Inferior parietal cortex (tissue), 1 donor: ENCODE measurements around the gene PTPN20.
"Not testable (repeated sequence)": the region's sequence is repeated elsewhere in the genome, so short reads cannot be mapped to it uniquely, and the experiment has no call there.

Source experiments
- DNase-seq: peaks from one replicate; pipeline ENCODE4 v3.0.0-alpha.2; 2016; ENCODE audit errors: extremely low spot score

PTPN20 gene

DNA sequence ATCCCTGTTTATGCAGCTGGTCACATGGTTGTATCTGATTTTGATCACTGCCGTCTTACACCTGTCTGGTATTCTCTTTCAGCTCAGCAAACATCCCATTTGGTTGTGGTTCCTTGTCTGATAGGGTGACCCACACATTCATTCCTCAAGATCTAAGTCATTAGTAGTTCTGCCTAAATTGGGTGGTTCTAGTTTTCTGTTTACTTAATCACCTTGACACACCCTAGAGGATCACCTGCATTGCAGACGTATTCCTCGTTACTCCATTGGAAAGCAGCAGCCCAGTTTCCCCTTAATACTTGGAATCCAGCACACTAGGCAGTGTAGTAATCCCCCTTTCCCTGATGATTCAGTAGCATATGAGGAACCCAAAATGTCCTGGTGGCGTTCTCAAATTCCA is 41.3 kb downstream of the PTPN20 start:
- DNase-seq, result not testable (repeated sequence)

DNA sequence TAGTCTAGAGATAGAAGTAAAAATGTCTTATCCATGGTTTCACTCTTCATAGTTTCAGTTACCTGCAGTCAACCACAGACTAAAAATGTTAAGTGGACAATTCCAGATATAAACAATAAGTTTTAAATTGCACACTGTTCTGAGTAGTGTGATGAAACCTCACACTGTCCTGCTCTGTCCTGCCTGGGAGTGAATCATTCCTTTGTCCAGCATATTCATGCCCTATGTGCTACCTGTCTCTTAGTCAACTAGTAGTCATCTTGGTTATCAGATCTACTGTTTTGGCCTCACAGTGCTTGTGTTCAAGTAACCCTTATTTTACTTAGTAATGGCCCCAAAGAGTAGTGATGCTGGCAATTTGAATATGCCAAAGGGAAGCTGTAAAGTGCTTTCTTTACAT is 49.5 kb downstream of the PTPN20 start:
- not testable (repeated sequence) for DNase-seq

DNA sequence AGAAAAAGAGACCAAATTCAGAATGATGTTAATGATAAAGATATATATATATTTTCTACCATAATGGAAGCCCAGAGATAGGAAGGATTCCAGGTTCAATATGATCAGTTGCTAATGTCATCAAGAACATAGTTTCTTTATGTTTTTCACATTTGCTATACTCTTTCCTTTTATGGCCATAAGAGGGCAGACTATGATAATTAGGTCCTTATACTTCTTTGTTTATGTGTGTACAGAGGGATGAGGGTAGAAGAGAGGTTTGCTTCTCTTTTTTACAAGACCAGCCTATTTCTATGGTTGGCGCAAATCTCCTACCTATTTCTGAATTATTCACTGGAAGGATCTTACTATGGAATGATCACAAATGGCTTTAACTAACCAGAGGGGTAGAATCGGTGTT is 52.1 kb downstream of the PTPN20 start:
- DNase-seq, result not testable (repeated sequence)

DNA sequence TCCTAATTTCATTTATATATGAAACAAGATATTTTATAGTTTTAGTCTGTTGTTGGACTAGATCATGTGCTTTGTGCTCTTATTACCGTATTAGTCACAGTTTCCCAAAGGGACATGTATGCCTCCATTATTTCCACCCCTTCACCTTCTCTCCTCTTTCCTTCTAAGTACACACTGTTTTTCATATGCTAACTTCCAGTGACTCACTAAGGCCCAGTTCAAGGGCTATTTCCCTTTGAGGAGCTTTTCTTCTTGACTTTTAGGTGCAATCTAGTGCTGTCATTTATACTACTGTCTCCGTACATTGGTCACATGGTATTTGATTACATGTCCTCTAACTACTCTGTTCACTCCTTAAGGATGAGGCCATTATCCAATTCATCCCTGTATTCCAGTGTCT is 55.8 kb downstream of the PTPN20 start:
- not testable (repeated sequence) for DNase-seq

DNA sequence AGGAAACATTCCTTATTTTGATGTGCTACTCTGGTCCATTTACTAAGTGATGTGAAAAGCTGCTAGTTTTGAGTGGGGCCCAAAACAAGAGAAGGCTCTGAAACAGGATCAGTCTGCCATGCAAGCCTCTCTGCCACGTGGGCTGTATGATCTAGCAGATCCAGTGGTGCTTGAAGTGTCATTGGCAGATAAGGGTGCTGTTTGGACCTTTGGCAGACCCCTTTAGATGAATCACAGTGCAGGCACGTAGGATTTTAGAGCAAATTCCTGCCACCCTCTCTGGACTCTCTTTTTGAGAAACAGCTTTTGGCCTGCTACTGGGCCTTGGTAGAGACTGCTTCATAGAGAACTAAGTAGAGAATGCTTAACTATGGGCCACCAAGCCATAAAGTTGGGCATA is 69.0 kb downstream of the PTPN20 start:
- DNase-seq, result not testable (repeated sequence)

DNA sequence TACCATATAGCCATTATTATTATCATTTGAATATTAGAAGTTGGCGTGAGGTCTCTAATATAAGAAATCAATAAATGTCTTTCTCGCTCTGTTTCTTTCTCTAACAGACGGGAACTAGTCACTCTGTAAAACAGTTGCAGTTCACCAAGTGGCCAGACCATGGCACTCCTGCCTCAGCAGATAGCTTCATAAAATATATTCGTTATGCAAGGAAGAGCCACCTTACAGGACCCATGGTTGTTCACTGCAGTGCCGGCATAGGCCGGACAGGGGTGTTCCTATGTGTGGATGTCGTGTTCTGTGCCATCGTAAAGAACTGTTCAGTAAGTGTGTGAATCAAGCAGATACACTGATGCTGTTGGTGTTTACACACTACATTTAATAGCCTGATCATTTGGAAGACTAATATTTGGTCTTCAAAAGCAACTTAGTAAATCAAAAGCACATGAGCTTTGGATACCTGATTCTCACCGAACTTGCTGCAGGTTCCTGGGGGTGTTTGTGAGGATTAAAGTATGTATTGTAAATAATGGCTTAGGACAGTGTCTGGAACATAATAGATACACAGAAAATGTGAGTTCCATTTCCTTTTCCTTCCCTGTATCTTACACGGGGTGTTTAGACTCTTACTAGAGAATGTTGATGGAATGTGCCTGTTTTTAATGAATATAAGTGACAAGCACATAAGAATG is 76.2 kb downstream of the PTPN20 start:
- DNase-seq, result not testable (repeated sequence)

DNA sequence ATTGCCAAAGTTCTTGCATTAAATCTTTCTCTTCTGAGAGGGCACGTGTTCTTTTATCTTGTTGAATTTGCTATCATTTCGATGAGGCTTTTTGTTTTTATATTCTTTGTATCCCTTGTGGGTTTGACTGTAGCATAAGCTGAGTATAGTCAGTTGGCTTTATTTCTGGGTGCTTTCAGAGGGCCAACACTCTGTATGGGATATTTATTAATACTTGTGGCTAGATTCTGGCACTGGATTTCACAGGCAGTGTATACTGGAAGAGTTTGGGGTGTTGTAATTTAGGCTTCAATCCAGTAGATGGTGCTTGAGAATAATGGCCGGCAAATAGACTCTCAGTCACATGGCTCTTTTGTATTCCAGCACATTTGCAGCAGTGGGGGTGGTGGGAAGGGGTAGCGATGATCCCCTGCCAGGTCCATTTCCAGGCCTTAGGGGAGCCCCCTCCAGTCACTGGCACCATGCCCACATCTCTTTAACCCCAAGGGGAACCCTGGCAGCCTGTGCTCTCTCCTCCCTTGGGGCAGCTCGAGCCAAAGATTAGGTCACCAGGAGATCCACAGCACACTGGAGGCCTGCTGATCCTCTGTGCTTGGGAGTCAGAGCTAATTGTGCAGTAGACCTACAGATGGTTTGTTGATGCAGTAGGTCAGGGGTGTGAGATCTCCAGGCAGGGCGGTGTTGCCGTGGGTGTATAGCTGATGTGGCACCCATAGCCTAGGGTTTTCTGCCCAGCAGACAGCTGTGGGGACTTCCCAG is 81.8 kb downstream of the PTPN20 start:
- peak; percentile 69 for DNase-seq

DNA sequence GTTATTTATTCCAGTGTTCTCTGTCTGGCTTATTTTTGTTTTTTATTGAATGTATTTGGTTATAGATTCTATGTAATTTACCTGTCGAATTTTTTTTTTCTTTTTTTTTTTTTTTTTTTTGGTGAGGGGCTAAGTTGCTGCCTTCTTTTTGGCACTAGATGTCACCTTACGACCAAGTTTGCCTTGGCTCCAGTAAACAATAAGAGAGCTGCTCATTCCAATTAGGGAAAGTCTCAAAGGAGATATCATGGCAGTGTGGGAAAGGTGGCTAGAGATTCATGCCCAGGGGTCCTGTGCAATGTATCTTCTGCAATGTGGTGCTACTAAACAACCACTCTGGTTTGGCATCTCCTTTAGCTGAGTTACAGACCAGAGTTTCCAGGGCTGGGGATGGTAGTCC is 84.0 kb downstream of the PTPN20 start:
- DNase-seq, result no peak

DNA sequence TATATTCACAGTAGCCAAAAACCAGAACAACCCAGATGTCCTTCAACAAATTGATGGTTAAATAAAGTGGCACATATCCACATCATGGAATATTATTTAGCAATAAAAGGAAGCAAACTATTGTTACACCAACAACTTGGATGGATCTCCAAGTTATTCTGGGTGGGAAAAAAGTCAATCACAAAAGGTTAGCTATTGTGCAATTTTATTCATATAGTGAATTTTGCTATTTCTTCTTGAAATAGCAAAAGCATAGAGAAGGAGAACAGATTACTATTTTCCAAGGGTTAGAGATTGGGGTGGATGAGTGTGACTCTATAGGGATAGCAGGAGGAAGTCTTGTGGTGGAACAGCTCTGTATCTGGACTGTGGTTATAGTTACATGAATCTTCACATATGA is 87.0 kb downstream of the PTPN20 start:
- DNase-seq, result no peak

DNA sequence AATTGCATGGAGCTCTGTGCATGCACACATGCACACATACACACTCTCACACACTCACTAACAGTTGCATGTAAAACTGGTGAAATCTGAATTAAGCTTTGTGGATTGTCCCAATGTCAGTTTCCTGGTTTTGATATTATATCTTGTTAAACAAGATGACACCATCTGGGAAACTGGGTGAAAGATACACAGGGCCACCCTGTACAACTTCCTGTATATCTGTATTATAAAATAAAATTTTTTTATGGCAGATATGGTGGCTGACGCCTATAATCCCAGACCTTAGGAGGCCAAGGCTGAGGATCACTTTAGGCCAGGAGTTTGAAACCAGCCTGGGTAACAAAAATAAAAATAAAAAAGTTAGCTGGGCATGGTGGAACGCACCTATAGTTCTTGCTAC is 87.4 kb downstream of the PTPN20 start:
- DNase-seq, result no peak

DNA sequence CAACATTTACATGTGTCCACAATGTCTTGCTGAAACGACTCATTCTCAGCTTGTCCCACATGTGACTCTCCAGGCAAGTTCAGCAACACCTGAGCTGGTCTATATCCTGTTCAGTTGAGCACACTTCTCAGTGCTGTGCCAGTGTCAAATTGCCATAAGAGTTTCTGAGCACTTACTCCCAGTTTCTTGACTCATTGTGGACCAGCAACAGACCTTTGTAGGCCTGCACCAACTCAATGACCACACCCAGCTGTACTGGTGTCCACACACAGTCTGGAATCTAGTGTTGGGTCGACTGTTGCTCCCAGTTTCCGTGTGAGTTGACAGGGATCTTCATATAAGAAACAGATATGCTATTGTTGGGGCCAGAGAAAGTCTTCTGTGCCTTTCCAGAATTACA is 88.0 kb downstream of the PTPN20 start:
- no peak for DNase-seq

DNA sequence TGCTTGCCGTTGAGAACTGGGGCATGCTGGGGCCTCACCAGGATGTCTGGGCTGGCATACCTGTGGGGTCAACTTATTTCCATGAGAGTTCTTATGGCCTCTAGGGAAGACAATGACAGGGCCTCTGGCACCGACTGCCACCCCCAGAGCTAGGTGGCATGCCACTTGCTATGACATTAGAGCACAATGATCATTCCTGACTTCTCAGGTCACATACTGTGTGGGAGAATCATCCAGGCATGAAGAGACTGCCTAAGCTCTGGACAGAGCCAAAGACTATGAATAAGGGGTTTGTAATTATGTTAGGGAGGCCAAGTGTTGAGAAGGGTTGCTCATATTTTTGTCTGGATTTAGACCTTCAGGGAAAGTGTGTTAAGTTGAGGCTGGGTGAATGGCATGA is 97.5 kb downstream of the PTPN20 start:
- no peak for DNase-seq

DNA sequence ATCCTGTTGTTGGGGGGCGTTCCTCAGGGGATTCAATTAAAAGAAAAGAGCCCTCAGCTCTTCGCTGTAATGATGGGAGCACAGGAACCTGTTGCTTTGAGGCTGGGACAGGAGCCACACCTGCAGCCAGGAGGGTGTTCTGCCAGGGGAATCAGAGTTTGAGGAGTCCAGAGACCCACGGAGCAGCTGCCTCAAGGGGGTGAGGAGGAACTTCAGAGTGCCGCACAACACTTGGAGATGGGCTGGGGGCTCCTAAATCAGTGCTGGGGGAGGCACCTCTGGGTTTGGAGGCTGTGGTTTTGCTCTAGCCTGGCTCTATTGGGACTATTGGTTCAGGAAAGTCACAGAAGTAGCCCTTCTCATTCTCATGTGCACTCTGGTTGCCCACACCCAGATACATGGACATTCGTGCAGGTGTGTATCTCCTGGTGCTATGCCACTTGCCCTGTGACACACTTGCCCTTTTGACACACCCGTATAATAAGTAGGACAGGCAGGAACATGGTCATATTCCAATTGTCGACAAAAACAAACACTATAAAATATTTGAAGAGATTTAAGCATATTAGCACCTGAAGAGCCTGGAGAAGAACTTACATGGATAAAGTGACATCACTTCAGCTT is 98.1 kb downstream of the PTPN20 start:
- no peak for DNase-seq

DNA sequence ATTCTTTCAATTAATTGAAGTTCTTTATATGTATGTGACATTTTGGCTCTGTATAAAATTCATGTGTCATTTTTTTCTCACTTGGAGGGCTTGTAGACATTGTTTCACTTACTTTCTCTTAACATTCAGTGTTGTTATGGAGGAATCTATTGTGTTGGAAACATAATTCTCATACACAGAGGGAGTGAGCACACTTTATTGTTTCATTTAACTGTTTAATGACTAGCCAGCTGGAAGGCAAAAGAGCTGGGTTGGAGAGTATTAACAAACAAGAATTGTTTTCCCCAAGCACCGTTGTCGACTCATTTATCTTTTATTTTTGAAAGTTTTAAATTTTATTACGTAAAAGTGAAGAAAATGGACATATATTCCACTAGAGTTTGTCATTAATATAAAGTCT is 98.8 kb downstream of the PTPN20 start:
- no peak for DNase-seq

DNA sequence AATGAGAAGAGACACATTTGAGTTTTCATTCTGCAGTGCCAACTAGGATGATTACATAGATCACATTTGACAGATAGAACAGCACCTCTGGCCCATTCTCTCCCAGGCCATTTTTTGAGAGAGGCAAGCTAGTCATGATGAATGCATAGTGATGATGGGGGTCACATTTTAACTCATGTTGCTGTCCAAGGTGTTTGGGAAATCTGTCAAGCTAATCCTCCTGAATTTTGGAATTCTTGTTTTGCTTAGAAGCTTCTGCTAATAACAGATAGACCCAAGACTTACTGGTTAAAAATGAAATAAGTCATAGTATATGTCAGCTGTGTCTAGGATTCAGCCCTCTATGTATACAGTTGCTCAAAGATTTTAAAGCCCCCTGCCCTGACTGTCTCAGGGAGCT is 101.0 kb downstream of the PTPN20 start:
- DNase-seq, result no peak

DNA sequence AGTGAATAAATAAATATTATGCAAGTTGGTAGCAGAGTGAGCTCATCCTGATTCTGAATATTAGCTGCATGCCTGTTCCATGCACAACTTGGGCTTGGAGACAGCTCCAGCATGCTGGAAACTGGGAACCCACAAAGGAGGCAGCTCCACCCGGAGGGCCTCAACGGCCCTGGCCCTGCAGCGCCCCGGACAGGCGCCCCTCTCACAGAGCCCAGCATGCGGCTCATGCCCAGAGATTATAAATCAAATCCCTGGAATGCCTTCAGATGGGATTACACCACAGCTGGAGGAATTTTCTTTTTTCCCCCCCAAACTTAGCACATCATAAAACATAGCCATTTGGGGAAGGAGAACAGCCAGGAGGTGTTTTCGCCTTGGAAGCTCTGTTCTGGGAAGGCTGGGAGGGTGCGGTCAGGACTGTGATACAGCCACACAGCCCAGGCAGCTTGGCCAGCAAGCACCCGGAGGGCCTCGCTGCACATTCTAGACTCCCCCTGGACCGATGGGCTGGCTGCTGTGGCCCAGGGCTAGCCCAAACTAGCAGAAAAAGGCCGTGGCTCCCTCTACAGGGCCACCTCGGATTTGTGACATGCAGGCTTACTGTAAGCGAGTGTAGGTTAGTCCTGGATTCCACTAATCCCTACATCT is 102.4 kb downstream of the PTPN20 start:
- no peak for DNase-seq

DNA sequence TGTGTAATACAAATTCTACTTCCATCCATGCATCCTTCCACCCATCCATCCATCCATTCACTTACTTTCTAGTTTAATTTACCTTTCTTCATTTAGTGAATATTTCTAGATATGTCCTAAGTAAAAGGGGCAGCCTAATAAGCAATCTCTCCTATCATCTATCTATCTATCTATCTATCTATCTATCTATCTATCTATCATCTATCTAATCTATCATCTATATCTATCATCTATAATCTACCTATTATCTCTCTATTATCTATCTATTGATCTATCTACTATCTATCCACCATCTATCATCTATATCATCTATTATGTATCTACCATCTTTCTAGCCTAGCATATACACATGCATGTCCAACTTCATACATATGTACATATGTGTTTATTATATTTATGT is 104.2 kb downstream of the PTPN20 start:
- DNase-seq, result no peak

DNA sequence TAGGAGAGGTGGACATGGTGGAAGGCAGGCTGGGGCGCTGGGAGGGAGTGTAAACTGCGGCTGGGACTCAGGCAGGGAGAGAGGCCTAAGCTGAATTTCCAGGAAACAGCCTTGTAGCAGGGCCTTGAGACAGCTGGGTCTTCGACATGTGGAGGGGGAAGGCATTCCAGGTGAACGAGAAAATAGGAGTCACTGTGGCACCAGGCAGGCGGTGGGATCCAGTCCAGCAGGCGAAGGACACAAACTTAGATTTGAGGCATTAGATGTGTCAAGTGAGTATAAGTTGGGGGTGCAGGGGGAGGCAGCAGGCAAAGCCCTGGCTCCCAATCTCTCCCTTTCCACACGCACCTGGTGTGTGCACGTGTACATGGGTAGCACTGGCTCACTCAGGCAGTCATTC is 105.3 kb downstream of the PTPN20 start:
- no peak for DNase-seq

DNA sequence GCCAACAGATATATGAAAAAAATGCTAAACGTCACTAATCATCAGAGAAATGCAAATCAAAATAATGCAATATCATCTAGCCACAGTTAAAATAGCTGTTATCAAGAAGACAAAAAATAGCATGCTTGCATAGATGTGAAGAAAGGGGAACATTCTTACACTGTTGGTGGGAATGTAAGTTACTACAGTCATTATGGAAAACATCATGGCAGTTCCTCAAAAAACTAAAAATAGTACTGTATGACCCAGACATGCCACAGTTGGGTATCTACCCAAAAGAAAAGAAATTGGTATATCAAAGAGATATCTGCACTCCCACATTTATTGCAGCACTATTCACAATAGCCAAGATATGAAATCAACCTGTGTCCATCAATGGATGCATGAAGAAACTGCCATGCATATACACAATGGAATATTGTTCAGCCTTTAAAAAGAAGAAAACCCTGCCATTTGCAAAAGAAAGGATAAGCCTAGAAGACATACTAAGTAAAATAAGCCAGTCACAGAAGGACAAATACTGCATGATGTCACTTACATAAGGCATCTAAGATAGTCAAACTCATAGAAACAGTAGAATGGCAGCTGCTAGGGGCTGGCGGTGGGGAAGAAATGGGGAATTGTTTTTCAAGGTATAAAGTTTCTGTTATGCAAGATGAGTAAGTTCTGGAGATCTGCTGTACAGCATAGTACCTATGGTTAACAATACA is 107.0 kb downstream of the PTPN20 start:
- no peak for DNase-seq

DNA sequence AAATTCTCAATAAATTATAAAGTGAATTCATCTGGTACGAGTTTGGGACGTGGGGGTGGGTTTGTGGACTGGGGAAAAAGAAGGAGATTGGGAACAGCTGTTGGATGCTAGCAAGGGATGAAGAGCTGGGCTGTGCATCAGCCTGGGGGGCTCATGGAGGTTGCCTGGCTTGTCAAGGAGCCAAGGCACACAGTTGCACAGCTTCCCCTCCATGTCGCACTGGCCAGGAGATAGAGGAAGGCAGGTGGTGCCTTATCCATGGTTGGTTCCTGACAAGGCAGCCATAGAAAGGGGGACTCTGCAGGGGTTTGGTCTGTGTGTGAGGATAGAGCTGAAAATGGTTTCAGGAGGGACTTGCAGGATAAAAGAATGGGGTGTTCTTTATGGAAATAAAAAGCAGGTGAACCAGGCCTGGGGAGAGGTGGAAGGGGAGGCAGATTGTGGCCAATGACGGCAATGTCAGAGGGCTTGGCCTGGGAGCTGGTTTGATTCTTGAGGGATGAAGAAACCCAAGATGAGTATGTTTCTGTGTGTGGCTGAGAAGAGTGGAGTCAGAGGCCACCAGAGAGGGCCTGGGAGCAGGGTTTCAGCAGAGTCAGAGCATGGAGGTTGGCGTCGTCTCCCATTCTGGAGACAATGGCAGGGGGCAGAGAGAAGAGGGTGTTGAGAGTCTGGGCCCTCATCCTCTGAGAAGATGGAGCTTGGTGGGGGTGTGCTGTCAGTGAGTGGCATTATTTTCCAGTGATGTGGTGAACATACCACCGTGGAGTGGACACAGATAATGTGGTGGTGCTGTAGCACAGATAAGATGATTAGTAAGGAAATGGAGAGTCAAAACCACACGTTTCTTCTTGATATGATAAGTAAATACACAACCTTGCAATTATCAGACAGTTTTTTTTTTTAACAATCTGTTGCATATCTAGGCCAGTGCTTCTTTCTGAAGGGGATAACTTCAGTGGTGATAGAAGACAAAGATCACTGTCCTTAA is 108.2 kb downstream of the PTPN20 start:
- DNase-seq, result no peak

DNA sequence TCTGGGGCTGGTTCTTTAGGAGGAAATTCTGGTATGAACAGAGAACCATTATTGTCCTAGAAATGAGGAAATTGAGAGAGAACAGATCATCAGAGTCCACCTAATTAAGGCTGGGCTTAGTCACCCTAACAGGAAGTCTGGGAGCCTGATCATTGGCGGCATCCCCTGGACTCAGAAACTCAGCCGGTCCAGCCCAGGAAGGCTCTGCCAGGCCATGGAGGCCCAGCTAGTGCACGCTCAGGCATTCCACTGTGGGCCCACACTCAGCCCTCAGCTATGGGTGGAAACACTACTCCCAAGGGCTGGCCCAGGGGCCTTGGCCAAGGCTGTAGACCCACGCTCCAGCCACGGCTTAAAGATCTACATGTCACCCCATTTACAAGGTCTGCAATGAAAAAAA is 109.2 kb downstream of the PTPN20 start:
- no peak for DNase-seq
